HepG2 (cell line): ENCODE data around the gene IQGAP2. TPM values are rescaled to one million over a fixed set of nuclear protein-coding genes. Genes with fewer than 3 reads are reported as not detected.

Experiments used
- ATAC-seq: fragments of 200-7000 bp; cut with Tn5 transposase; 3 replicates; pipeline ENCODE4 v1.9.1; 2020; ENCODE audit warnings: mild to moderate bottlenecking, moderate library complexity
- BruUV-seq: library from RNA; stranded (reverse); fragments of 400-500 nt; replicated peaks from 2 replicates; lab custom pipeline; 2021; lab: Mats Ljungman, UMichigan
- CTCF ChIA-PET: fragments of 300-600 bp; formaldehyde crosslinking; extraction: SDS; loops from one replicate; lab custom pipeline; 2021; ENCODE audit warnings: low total read pairs, inconsistent platforms, low intra/inter-chr PET ratio; lab: Yijun Ruan, JAX
- POLR2A ChIA-PET: fragments of 350-600 bp; sonication (Branson Sonifier 250); formaldehyde crosslinking; loops from one replicate; lab custom pipeline; 2020; ENCODE audit warnings: antibody characterized with exemption, inconsistent platforms; lab: Yijun Ruan, JAX
- DNase-seq: peaks from one replicate; pipeline ENCODE4 v3.0.0-alpha.2; 2015; ENCODE audit warnings: low spot score
- FAIRE-seq: peaks from 3 replicates; lab custom pipeline; 2011; peaks lifted over from hg19 to GRCh38; lab: Jason Lieb, UNC
- H2AFZ ChIP-seq: one replicate; pipeline ENCODE4 v1.6.1; 2011; ENCODE audit warnings: low read length, inconsistent platforms
- H3K27ac ChIP-seq: fragments of 300-600 bp; 3 replicates; pipeline ENCODE4 v1.8.0; 2011; ENCODE audit warnings: mixed run types, mild to moderate bottlenecking, mixed read lengths, low read length, inconsistent platforms; ENCODE audit not compliant: insufficient read depth; ENCODE audit errors: extremely low read length
- H3K27me3 ChIP-seq, 2 experiments: fragments of 200-600 bp in 1 of 2; 2 replicates in 1 of 2; 3 replicates in 1 of 2; pipeline versions ENCODE4 v1.6.0 to v1.8.0; 2011; ENCODE audit warnings: low read length in 2 of 2, mild to moderate bottlenecking in 2 of 2, moderate library complexity in 2 of 2, inconsistent platforms in 1 of 2; ENCODE audit not compliant: insufficient read depth in 2 of 2, control insufficient read depth in 1 of 2
- H3K36me3 ChIP-seq, 2 experiments: fragments of 200-600 bp in 1 of 2; replicated peaks in 1 of 2; 2 replicates in 1 of 2; 3 replicates in 1 of 2; pipeline versions ENCODE4 v1.5.1 to v1.8.0; 2011; ENCODE audit warnings: low read length in 2 of 2, inconsistent platforms in 1 of 2; ENCODE audit not compliant: insufficient read depth in 2 of 2, control insufficient read depth in 1 of 2
- H3K4me1 ChIP-seq: 2 replicates; pipeline ENCODE4 v1.5.1; 2012; ENCODE audit warnings: low read length, inconsistent platforms; ENCODE audit not compliant: insufficient read depth
- H3K4me2 ChIP-seq: 2 replicates; pipeline ENCODE4 v1.6.0; 2011; ENCODE audit warnings: low read depth, low read length, inconsistent platforms
- H3K4me3 ChIP-seq, 3 experiments: fragments of 200-600 bp in 1 of 3; sonication (generic), shearing (Covaris generic) in 1 of 3; replicated peaks in 1 of 3; 2 replicates each; pipeline ENCODE4 v1.5.1; 2011 to 2016; ENCODE audit warnings: low read length in 3 of 3, inconsistent platforms in 2 of 3, low read depth in 2 of 3, mild to moderate bottlenecking in 2 of 3, control low read depth in 1 of 3, mixed read lengths in 1 of 3; ENCODE audit not compliant: insufficient read depth in 1 of 3
- H3K79me2 ChIP-seq: one replicate; pipeline ENCODE4 v1.6.1; 2011; ENCODE audit warnings: low read length, inconsistent platforms; ENCODE audit not compliant: insufficient read depth
- H3K9ac ChIP-seq: 2 replicates; pipeline ENCODE4 v1.6.0; 2011; ENCODE audit warnings: mild to moderate bottlenecking, low read depth, low read length, inconsistent platforms; ENCODE audit not compliant: insufficient read depth
- H3K9me3 ChIP-seq: 2 replicates; pipeline ENCODE4 v1.5.1; 2012; ENCODE audit warnings: mild to moderate bottlenecking, low read length
- H4K20me1 ChIP-seq: 2 replicates; pipeline ENCODE4 v1.6.0; 2011; ENCODE audit warnings: inconsistent platforms, mild to moderate bottlenecking, low read length, moderate library complexity; ENCODE audit not compliant: insufficient read depth
- GZF1 ChIP-seq: sonication (generic); formaldehyde crosslinking; IDR thresholded peaks from 2 replicates; pipeline ENCODE4 v1.5.1; 2020; ENCODE audit warnings: mild to moderate bottlenecking, missing genetic modification reagents
- NAIF1 ChIP-seq: sonication (generic); formaldehyde crosslinking; IDR thresholded peaks from 2 replicates; pipeline ENCODE4 v1.5.0; 2020; ENCODE audit warnings: mild to moderate bottlenecking, missing genetic modification reagents, borderline replicate concordance
- PAWR ChIP-seq: sonication (generic); formaldehyde crosslinking; IDR thresholded peaks from 2 replicates; pipeline ENCODE4 v1.4.0; 2020; ENCODE audit warnings: missing genetic modification reagents, mild to moderate bottlenecking, borderline replicate concordance
- SMARCE1 ChIP-seq: fragments of 450-650 bp; IDR thresholded peaks from 2 replicates; pipeline ENCODE4 v1.6.1; 2017; ENCODE audit warnings: borderline replicate concordance
- TEAD2 ChIP-seq: sonication (generic); formaldehyde crosslinking; IDR thresholded peaks from 2 replicates; pipeline ENCODE4 v1.9.0; 2021; ENCODE audit warnings: missing genetic modification reagents
- THAP11 ChIP-seq: IDR thresholded peaks from 2 replicates; pipeline ENCODE4 v1.6.1; 2016; ENCODE audit warnings: missing biosample characterization, missing genetic modification reagents
- ZBTB8A ChIP-seq: sonication (generic); formaldehyde crosslinking; IDR thresholded peaks from 2 replicates; pipeline ENCODE4 v1.4.0; 2020; ENCODE audit warnings: mild to moderate bottlenecking, low read depth, missing genetic modification reagents, borderline replicate concordance
- ZEB1 ChIP-seq: IDR thresholded peaks from 2 replicates; pipeline ENCODE4 v1.6.1; 2012; ENCODE audit warnings: mild to moderate bottlenecking, low read depth, inconsistent platforms; ENCODE audit not compliant: insufficient replicate concordance
- ZFP36L1 ChIP-seq: sonication (generic); formaldehyde crosslinking; IDR thresholded peaks from 2 replicates; pipeline ENCODE4 v1.8.0; 2022; ENCODE audit warnings: mild to moderate bottlenecking, missing genetic modification reagents, moderate library complexity
- ZNF101 ChIP-seq: sonication (generic); formaldehyde crosslinking; IDR thresholded peaks from 2 replicates; pipeline ENCODE4 v1.4.0; 2020; ENCODE audit warnings: mild to moderate bottlenecking, low read depth, missing genetic modification reagents, borderline replicate concordance
- ZNF224 ChIP-seq: sonication (generic); formaldehyde crosslinking; IDR thresholded peaks from 2 replicates; pipeline ENCODE4 v1.5.0; 2020; ENCODE audit warnings: mild to moderate bottlenecking, missing genetic modification reagents
- ZNF274 ChIP-seq: sonication (generic); formaldehyde crosslinking; IDR thresholded peaks from 2 replicates; pipeline ENCODE4 v1.5.1; 2020; ENCODE audit warnings: mild to moderate bottlenecking, missing genetic modification reagents
- ZNF577 ChIP-seq: sonication (generic); formaldehyde crosslinking; IDR thresholded peaks from 2 replicates; pipeline ENCODE4 v1.4.0; 2020; ENCODE audit warnings: mild to moderate bottlenecking, low read depth, missing genetic modification reagents, borderline replicate concordance
- WGBS: methylation state at CpG from one replicate; pipeline ENCODE4 v1.1.6; 2017; ENCODE audit warnings: low lambda C conversion rate; 5-methylcytosine and 5-hydroxymethylcytosine counted together
- in situ Hi-C: cut with HindIII; loops from 2 replicates; pipeline ENCODE4 v1.10.0; 2017; ENCODE audit warnings: low pct_unique_long_range_greater_than_20kb; ENCODE audit not compliant: extremely low pct_ligation_motif_present
- intact Hi-C: fragments of 100-400 bp; cut with micrococcal nuclease; formaldehyde crosslinking; loops from one replicate; pipeline ENCODE4 v1.10.0; 2022; ENCODE audit not compliant: unreplicated experiment
- polyA plus RNA-seq, 8 experiments: library from polyadenylated mRNA; depleted of rRNA in 3 of 8; stranded (reverse) in 7 of 8; unstranded in 1 of 8; fragments of >200 nt; fragmentation: Illumina TruSeq in 4 of 8; extraction: Trizol in 4 of 8; gene quantifications; 2 replicates each; pipeline versions ENCODE4 v1.2.1 to v1.2.3, GENCODE V29; 2011 to 2016; ENCODE audit warnings: low read depth in 4 of 8, missing spikeins in 1 of 8, mixed read lengths in 1 of 8; ENCODE audit not compliant: insufficient read depth in 1 of 8
- total RNA-seq, 5 experiments: library from RNA; depleted of rRNA; stranded (reverse); fragments of >200 nt; fragmentation: Illumina TruSeq; extraction: Trizol; gene quantifications; 2 replicates each; pipeline ENCODE4 v1.2.3, GENCODE V29; 2016; ENCODE audit warnings: low read depth in 1 of 5
- TF ChIP-seq, protein P1 (sequence below): IDR thresholded peaks from 2 replicates; pipeline ENCODE4 v1.6.1; 2016; ENCODE audit warnings: missing genetic modification reagents, missing compliant biosample characterization

IQGAP2 gene
- total and polyA plus RNA-seq, 2 of the 13 experiments (the other 11 are each of a cell fraction or from before 2014, with no cell fraction given), result 35.2 to 83.3 TPM

DNA sequence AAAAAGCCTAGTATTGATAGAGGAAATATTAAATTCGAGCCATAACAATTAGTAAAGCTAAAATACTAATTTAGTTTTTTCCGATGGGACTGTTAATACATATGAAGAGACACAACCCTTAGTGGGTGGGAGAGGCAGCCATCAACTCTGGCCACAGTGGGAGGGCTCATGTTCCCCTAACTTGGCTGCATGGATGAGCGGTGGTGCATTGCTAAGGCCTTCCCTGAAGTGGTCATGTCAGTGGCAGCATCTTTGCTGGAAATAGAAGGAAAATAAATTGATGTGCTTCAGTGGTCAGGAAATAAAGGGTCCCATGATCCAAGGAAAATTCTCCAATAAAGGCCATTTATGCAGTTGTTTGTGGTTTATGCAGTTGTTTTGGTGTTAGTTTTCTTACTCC, 254.0 kb downstream of the IQGAP2 start:
- no peaks in the 10 kb centered on the region for H4K20me1 ChIP-seq
- CTCF ChIA-PET, result no interaction called here
- no peaks in the 10 kb centered on the region for H3K9me3 ChIP-seq
- H3K4me3 ChIP-seq, result no peak overlapping the region
- no TSS peak for BruUV-seq
- in situ Hi-C loops, result no loop called here
- no peaks in the 10 kb centered on the region; a peak in 1 of 5 replicates for H3K27me3 ChIP-seq
- no peak overlapping the region for H3K27ac ChIP-seq
- POLR2A ChIA-PET, result no interaction called here
- H3K36me3 ChIP-seq, result peaks cover 9 to 50% of the 10 kb centered on the region in 2 experiments; a peak in 4 of 5 replicates
- H3K4me1 ChIP-seq, result no peaks in the 10 kb centered on the region
- H3K4me2 ChIP-seq, result no peak overlapping the region
- DNase-seq (no peak), ATAC-seq (no peak), FAIRE-seq (no peak)
- 96% methylated on average over 3 of the region's 3 CpGs for WGBS
- no peaks in the 10 kb centered on the region for H3K79me2 ChIP-seq
- no peak for TF ChIP-seq PAWR (CRISPR knock-in tag)
- no peak for TF ChIP-seq THAP11 (CRISPR knock-in tag)
- TF ChIP-seq GZF1 (CRISPR knock-in tag), result no peak
- no peak for TF ChIP-seq ZNF224
- no peak for TF ChIP-seq ZFP36L1 (CRISPR knock-in tag)
- no peak for TF ChIP-seq ZEB1
- no peak for TF ChIP-seq ZBTB8A (CRISPR knock-in tag)
- TF ChIP-seq TEAD2 (CRISPR knock-in tag), result no peak
- no peak for TF ChIP-seq SMARCE1
- TF ChIP-seq ZNF577 (CRISPR knock-in tag), result no peak
- TF ChIP-seq ZNF101, result no peak
- TF ChIP-seq, protein P1, sequence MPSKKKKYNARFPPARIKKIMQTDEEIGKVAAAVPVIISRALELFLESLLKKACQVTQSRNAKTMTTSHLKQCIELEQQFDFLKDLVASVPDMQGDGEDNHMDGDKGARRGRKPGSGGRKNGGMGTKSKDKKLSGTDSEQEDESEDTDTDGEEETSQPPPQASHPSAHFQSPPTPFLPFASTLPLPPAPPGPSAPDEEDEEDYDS (CRISPR knock-in tag), result no peak
- TF ChIP-seq ZNF274 (CRISPR knock-in tag), result no peak
- TF ChIP-seq NAIF1 (CRISPR knock-in tag), result no peak
- no peak overlapping the region for H3K9ac ChIP-seq
- no peak overlapping the region for H2AFZ ChIP-seq
- intact Hi-C loops, result no loop called here
